HG03354 (cell line): ENCODE data around the gene ERBB2.

Source experiments
- ATAC-seq: cut with Tn5 transposase; IDR thresholded peaks from one replicate; pipeline ENCODE4 v1.9.1; 2021; ENCODE audit warnings: mild to moderate bottlenecking; ENCODE audit not compliant: unreplicated experiment, poor library complexity, severe bottlenecking

The ERBB2 gene

DNA sequence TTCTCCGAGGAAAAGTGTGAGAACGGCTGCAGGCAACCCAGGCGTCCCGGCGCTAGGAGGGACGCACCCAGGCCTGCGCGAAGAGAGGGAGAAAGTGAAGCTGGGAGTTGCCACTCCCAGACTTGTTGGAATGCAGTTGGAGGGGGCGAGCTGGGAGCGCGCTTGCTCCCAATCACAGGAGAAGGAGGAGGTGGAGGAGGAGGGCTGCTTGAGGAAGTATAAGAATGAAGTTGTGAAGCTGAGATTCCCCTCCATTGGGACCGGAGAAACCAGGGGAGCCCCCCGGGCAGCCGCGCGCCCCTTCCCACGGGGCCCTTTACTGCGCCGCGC, at the start of gene ERBB2:
ERBB2 (plus strand) TSS at position 247 of the 330 bp plus-strand sequence. CDS start 175 bp downstream, outside the sequence.
- ATAC-seq, result no peak

DNA sequence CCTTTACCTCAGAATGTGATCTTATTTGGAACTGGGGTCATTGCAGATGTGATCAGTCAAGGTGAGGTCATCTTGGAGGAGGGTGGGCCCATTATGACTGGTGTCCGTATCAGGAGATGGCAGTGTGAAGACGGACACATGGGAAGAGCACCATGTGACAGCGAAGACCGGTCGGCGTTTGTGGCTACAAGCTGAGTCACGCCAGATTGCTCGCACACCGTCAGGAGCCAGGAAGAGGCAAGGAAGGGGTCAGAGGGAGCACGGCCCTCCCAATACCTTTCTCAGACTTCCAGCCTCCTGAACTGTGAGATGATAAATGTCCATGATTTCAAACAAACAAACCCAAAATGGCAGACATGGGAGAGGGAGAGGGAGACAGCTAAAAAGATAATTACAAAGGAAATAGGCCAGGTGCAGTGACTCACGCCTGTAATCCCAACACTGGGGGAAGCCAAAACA, 49.7 kb upstream of the ERBB2 start:
- ATAC-seq, result no peak

DNA sequence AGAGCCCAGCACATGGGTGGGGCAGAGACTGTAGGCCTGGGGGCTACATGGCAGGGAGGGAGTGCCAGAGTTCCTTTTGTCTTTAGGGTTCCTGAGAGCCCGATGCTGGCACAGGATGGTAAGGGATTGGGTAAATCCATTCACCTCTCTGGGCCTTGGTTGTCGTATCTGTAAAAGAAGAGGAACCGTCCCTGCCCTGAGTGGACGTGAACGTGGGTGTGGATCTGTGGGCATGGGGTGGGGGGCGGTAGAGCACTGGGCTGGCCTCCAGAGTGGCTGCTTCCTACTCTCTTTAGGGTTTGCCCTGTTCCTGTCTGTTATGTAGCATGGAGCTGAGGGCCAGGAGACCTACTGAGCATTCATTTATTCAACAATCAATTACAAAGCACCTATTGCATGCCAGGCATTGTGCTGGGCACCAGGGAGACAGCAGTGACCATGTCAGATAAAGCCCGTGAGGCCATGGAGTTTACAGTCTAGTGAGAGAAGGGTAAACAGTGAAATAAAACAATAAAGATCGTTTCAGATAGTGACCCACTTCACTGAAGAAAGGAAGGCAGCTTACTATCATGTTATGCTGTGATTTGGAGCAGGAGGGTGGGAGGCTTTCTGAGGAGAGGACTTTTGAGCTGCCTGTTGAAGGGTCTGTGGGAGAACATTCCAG, 47.8 kb upstream of the ERBB2 start:
- ATAC-seq, result no peak

DNA sequence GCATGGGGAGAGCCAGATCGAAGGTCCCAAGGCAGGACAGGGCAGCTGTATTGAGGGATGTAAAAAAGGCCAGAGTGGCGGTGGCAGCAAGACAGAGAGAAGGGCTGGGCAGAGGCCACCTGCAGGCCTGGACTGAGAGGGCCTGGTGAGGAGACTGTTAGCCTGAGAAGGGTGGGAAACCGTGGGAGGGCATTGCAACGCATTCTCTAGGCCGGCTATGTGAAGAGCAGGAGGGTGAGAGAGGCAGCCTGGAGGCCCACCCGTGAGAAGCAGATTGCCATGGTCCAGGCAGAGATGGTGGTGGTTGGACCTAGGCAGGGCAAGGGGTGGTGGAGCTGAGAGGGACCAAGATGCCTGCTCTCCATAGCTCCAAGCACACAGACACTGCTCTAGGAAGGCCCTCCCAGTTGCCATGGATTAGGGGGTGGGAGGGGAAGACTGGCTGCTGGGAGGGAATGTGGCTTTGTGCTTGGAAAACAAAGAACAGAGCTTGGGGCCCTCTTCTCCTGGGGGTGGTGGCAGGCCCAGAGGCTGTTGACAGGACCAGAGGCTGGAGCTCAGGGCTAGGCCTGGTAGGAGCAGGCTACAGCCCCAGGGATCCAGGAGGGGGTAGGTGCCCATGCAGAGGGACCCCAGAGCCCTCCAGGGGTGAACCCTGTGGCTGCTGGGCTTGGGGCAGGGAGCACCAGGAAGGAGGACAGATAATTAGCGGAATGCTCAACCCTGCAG, 47.1 kb upstream of the ERBB2 start:
- ATAC-seq, result no peak

DNA sequence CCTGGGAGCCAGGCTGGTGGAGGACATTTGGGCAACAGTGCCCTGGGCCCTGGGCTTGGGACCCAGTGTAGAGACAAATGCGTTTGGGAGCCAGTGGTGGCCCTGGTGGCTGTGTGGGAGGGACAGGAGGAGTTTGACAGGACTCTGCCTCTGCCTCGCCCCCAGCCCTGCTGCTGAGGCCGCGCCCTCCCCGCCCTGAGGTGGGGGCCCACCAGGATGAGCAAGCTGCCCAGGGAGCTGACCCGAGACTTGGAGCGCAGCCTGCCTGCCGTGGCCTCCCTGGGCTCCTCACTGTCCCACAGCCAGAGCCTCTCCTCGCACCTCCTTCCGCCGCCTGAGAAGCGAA, 46.6 kb upstream of the ERBB2 start:
- no peak for ATAC-seq

DNA sequence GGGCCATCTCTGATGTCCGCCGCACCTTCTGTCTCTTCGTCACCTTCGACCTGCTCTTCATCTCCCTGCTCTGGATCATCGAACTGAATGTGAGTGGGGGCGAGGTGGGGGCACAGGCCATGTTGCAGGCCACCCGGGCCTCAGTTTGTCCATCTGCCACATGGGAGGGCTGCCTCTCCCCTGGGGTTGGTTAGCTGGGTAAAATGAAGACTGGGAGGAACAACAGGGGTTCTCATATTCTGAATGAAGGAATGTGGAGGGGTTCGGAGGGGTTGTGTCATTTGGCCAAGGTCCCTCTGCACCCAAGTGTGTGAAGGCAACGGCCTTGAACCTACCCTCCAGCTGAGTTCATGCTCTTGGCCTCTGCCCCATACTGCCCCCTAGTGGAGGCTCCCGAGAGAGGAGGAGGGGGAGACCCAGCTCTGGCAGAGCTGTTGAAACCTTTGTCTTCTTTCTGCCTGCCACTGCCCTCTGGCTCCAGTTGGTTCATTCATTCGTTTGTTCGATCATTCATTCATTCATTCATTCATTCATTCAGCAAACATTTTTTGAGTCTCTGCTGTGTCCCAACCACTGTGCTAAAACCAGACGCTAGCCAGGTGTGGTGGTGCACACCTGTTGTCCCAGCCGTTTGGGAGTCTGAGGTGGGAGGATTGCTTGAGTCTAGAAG, 46.1 kb upstream of the ERBB2 start:
- ATAC-seq, result no peak

DNA sequence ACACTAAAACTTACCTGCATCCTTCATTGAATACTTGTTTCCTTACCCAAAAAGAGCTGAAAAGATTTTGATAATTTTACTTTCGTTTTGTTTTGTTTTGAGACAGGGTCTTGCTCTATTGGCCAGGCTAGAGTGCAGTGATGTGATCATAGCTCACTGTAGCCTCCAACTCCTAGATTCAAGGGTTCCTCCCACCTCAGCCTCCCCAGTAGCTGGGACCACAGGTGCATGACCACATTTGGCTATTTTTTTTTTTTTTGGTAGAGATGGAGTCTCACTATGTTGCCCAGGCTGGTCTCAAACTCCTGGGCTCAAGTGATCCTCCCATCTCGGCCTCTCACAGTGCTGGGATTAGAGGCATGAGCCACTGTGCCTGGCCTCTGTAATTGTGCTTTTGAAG, 44.8 kb upstream of the ERBB2 start:
- ATAC-seq, result no peak

DNA sequence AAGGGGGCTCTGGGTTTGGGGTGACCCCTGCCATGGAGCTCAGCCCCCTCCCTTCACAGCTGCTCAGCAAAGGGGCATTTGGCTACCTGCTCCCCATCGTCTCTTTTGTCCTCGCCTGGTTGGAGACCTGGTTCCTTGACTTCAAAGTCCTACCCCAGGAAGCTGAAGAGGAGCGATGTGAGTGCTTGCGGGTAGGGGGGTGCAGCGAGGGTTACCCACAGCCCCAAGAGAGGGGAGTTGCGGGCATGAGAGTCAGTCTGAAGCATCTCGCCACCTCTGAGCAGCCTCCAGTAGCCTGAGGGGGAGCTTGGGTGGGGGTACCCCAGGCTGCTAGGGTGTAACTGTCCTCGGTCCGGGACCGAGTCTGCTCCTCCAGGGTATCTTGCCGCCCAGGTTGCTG, 41.5 kb upstream of the ERBB2 start:
- no peak for ATAC-seq

DNA sequence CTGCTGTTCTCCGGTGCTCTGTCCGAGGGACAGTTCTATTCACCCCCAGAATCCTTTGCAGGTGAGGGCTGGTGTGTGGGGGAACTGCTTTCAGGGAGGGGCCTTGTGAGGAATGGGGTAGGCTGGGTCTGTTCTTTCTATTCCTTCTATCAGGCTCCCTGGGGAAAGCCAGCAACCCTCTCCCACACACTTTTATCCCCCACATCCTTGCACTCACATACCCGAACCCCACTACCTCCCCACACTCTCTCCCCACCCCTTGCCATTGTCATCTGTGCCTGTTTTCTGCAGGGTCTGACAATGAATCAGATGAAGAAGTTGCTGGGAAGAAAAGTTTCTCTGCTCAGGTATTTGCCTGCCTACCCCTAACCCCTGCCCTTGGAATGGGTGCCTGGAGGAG, 41.1 kb upstream of the ERBB2 start:
- ATAC-seq, result no peak

DNA sequence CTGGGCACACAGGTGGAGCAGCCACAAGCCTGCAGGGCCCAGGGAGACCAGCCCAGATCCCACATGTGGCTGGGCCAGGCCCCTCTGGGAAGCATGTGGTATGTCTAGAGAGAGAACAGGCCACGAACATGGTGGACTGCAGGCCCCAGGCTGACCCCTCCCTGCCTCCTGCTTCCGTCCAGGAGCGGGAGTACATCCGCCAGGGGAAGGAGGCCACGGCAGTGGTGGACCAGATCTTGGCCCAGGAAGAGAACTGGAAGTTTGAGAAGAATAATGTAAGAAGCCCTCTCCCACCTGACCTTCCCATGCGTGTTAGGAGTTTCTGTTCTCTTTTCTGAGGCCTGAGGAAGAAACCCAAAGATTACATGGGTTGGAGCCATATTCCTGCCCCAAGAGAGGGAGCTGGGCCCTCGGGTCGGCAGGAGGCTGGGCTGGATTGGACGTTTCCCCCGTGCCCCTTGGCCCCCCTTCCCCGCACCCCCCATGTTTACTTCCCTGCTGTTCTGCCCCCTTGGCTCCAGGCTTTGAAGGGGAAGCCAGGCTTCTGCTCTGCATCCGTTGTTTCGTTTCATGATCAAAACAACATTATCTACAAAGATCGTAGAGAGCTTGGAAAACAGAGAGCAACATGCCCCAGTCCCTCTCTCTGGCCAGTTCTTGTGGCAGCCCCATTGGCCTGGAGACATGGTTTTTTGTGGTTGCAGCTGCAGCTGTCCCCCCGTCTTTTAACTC, 40.4 kb upstream of the ERBB2 start:
- ATAC-seq, result no peak

DNA sequence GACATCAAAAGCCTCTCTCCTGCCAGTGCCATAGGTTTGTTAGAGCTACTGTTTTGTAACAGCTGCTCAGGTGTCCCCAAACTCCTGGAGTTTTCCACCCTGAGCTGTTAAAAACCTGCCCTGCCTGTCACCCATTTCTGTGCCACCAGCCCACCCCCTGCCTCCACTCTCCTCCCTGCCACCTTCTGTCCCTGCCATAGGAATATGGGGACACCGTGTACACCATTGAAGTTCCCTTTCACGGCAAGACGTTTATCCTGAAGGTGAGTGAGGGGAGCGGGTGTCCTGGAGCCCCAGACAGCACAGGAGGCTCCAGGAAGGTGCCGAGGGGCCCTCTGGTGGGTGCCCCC, 39.9 kb upstream of the ERBB2 start:
- ATAC-seq, result no peak

DNA sequence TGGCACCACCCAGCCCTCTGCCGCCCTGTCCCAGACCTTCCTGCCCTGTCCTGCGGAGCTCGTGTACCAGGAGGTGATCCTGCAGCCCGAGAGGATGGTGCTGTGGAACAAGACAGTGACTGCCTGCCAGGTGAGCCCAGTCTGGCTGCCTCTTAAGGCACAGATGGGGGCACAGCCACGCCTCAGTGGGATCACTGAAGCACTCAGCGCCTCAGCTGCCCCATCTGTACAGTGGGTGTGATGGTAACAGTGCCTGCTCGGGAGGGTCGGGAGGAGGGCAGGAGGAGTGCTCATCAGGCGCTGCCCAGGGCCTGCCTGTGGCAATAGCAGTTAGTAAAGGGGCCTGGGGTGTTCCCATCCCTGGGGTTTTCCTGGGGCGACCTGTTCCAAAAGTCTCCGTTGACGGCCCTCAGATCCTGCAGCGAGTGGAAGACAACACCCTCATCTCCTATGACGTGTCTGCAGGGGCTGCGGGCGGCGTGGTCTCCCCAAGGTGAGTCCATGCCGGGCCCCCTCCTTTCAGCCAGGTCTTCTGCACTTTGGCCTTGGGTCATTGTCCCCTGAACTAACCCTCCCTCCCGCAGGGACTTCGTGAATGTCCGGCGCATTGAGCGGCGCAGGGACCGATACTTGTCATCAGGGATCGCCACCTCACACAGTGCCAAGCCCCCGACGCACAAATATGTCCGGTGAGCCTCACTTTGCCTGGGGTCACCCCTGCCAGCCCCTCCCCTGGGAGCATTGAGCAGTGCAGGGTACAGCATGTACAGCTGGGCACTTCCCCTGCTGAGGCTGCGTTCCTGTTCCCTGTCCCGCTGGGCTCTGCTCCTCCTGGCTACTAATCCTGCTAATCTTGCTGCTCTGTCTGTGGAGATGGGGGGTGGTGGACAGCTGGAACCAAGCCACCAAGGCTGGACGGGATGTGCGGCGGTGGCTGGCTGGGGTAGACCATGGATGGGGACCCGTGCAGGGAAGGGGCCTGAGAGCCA, 39.2 kb upstream of the ERBB2 start:
- ATAC-seq, result no peak

DNA sequence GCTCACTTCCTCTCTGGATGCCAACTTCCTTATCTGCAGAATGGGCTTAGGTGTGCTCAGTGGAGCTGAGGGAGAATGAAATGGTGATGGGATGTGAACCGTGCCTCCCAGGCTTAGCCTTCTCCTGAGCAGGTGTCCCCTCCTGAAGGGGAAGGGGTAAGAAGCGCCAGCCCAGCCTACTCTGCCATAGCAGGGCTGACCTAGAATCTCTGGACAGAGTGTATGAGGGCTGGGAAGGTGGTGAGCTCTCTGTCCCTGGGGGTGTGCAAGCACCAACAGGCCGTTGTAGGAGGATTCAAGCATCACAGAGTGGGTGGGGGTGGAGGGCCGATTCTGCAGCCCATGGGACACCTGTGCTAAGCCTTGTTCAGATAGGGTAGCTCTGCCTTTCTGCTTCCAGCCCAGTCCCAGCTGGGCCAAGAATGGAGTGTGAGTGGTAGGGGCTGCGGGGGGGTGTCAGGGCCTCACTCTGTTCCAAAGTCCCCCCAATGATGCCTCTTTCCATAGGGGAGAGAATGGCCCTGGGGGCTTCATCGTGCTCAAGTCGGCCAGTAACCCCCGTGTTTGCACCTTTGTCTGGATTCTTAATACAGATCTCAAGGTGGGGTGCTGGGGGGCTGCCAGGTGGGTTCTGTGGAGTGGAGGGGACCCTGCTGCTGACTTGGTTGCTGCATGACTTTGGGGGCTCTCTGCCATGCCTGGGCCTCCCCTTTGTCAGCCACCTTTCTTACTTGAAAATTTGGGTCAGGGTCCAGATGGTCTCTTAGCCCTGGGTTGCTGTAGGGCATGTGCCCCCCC, 37.9 kb upstream of the ERBB2 start:
- no peak for ATAC-seq

DNA sequence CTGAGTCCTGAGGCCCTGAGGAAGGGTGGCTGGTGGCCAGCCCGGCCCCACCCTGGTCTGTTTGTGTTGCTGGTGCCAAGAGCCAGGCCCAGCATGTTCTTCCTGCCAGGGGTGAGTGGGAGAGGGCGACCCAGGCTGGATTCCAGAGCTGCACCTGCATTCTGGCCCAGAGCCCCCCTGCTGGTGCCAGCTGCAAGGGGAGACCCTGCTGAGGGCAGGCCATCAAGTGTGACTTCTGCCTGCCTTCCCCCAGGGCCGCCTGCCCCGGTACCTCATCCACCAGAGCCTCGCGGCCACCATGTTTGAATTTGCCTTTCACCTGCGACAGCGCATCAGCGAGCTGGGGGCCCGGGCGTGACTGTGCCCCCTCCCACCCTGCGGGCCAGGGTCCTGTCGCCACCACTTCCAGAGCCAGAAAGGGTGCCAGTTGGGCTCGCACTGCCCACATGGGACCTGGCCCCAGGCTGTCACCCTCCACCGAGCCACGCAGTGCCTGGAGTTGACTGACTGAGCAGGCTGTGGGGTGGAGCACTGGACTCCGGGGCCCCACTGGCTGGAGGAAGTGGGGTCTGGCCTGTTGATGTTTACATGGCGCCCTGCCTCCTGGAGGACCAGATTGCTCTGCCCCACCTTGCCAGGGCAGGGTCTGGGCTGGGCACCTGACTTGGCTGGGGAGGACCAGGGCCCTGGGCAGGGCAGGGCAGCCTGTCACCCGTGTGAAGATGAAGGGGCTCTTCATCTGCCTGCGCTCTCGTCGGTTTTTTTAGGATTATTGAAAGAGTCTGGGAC, 37.1 kb upstream of the ERBB2 start:
- no peak for ATAC-seq

DNA sequence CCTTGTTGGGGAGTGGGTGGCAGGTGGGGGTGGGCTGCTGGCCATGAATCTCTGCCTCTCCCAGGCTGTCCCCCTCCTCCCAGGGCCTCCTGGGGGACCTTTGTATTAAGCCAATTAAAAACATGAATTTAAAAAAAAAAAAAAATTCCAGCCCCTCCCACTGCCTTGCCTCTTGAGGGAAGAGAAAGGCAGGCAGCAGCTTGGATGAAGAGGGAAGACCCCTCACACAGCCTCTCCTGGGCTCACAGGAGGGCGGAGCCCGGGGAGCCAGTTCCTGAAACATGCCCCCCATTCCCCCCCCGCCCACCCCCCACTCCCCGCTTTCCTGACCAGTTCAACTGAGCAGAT, 36.5 kb upstream of the ERBB2 start:
- ATAC-seq, result no peak

DNA sequence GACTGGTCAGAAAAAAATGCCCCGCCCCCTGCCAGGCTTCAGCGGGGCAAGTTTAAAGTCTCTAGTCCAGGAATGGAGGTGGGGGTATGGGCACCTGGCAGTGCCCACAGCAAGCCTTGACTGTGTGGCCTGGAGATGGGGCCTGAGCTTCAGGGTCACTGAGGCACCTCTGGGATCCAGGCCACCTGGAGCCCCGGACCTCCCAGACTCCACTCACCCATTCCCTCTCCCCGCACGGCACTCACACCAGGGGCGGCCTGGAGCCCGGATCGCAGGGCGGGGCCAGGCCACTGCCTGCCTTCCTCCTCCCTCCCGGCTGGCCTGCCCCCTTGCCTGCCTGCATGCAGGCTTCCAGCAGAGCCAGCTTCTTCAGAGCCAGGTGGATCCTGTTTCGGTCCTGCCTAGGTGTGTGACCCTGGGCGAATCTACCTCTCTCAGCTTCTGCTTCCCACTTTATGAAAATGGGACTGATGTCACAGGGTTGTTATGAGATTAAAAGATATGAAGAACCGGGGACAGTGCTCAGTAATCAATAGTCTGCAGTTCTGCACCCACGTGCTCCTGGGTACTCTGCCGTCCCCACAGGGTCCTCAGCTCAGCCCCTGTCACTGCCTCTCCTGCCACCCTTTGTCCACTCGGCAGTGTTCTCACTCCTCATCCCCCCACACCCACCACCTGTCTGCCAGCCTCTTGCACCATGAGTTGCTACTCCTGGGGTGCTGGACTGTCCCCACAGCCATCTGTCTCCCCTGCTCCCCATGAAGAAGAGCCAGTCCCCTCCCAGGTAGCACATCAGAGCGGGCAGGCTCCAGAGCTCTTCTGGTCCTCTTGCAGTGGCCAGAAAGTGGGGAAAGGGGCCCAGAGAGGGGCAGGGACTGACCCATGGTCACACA, 35.9 kb upstream of the ERBB2 start:
- no peak for ATAC-seq
